A673 (cell line): Measurements from ENCODE around the gene NOLC1.

ENCODE experiments used
- EZH2 ChIP-seq: fragments of 200-600 bp; sonication (generic); IDR thresholded peaks from 2 replicates; pipeline ENCODE4 v1.6.1; 2017; ENCODE audit warnings: borderline replicate concordance, low read depth, mild to moderate bottlenecking, mixed read lengths, antibody characterized with exemption, low read length; ENCODE audit not compliant: poor library complexity, severe bottlenecking
- TF ChIP-seq, protein P1 (sequence below): fragments of 300-800, 200-600 bp; sonication (generic); conservative IDR thresholded peaks from 2 replicates; pipeline ENCODE4 v1.5.1; 2017; ENCODE audit warnings: low read depth, mild to moderate bottlenecking, antibody characterized with exemption, low read length, moderate library complexity, mixed read lengths

DNA sequence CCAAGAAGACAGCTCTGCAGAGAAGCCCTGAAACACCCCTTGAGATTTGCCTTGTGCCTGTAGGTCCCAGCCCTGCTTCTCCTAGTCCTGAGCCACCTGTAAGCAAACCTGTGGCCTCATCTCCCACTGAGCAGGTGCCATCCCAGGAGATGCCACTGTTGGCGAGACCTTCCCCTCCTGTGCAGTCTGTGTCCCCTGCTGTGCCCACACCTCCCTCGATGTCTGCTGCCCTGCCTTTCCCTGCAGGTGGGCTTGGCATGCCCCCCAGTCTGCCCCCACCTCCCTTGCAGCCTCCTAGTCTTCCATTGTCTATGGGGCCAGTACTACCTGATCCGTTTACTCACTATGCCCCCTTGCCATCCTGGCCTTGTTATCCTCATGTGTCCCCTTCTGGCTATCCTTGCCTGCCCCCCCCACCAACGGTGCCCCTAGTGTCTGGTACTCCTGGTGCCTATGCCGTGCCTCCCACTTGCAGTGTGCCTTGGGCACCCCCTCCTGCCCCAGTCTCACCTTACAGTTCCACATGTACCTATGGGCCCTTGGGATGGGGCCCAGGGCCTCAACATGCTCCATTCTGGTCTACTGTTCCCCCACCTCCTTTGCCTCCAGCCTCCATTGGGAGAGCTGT is 11.2 kb upstream of the NOLC1 start:
- TF ChIP-seq, protein P1, sequence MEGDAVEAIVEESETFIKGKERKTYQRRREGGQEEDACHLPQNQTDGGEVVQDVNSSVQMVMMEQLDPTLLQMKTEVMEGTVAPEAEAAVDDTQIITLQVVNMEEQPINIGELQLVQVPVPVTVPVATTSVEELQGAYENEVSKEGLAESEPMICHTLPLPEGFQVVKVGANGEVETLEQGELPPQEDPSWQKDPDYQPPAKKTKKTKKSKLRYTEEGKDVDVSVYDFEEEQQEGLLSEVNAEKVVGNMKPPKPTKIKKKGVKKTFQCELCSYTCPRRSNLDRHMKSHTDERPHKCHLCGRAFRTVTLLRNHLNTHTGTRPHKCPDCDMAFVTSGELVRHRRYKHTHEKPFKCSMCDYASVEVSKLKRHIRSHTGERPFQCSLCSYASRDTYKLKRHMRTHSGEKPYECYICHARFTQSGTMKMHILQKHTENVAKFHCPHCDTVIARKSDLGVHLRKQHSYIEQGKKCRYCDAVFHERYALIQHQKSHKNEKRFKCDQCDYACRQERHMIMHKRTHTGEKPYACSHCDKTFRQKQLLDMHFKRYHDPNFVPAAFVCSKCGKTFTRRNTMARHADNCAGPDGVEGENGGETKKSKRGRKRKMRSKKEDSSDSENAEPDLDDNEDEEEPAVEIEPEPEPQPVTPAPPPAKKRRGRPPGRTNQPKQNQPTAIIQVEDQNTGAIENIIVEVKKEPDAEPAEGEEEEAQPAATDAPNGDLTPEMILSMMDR, result no peak
- TF ChIP-seq EZH2, result no peak
